H1 (cell line): ENCODE data around the gene FBXL15. TPM values are rescaled to one million over a fixed set of nuclear protein-coding genes. Genes with fewer than 3 reads are reported as not detected.

ENCODE experiments used
- MAX ChIP-seq: IDR thresholded peaks from 2 replicates; pipeline ENCODE4 v1.6.1; 2012; ENCODE audit warnings: inconsistent platforms
- SAP30 ChIP-seq: fragments of 300-600 bp; sonication (generic); IDR thresholded peaks from 2 replicates; pipeline ENCODE4 v1.7.1; 2012; ENCODE audit warnings: low read length, moderate library complexity, mild to moderate bottlenecking, inconsistent platforms; ENCODE audit not compliant: insufficient read depth, insufficient replicate concordance
- SIN3A ChIP-seq, 2 experiments: IDR thresholded peaks in 1 of 2; conservative IDR thresholded peaks in 1 of 2; 2 replicates each; pipeline ENCODE4 v1.6.1; 2011 to 2012; ENCODE audit warnings: low read length in 2 of 2, improper control_type of control experiment in 1 of 2, low read depth in 1 of 2, mild to moderate bottlenecking in 1 of 2
- polyA plus RNA-seq, 7 experiments: library from polyadenylated mRNA; depleted of rRNA in 3 of 7; stranded (reverse) in 5 of 7; unstranded in 2 of 7; fragments of >200 nt in 5 of 7; fragments of 200-250 nt in 2 of 7; gene quantifications; 1 replicate in 5 of 7; 2 replicates in 1 of 7; 4 replicates in 1 of 7; pipeline versions ENCODE4 v1.2.1 to v1.2.3, GENCODE V29; 2011 to 2013; ENCODE audit warnings: missing spikeins in 2 of 7, mixed read lengths in 2 of 7
- total RNA-seq: library from RNA; stranded (reverse); fragmentation: NEBNext Ultra II Directional; extraction: Animal tissue kit (Norgen Biotek cat#: 25700); gene quantifications from 2 replicates; pipeline ENCODE4 v1.2.1, GENCODE V29; 2021

Gene FBXL15
- total and polyA plus RNA-seq, 2 of the 8 experiments (the other 6 are each of a cell fraction or from before 2014, with no cell fraction given) = 11.3 to 22.6 TPM

- TF ChIP-seq SIN3A (conservative IDR thresholded peaks at IDR 0.05 in 1 of 2, IDR thresholded peaks at IDR 0.05 in 1 of 2; ENCODE audit: low read depth in 1 of 2, low read length in 2 of 2) = peak in 1 of 2 experiments; percentile 31; a peak in 1 of 4 replicates
- peak; percentile 75; the same call in 1 of the 2 replicates for TF ChIP-seq MAX
- TF ChIP-seq SAP30 = peak; percentile 46
These were observed 1.1 kb upstream of the FBXL15 start (continued) for GRCh38 chr10:102419269-102420180.
